Thyroid gland (tissue), 4 donors: Measurements from ENCODE around the gene GRK1. TPM values are rescaled to one million over a fixed set of nuclear protein-coding genes. Genes with fewer than 3 reads are reported as not detected.

ENCODE experiments used
- DNase-seq, 2 donors: peaks; one replicate each; pipeline ENCODE4 v3.0.0-alpha.2; 2019
- H3K27ac ChIP-seq, 3 donors: fragments of 200-600 bp; sonication (generic); 1 replicate in 2 of 3; 2 replicates in 1 of 3; pipeline ENCODE4 v1.5.1; 2016 to 2019; ENCODE audit warnings: mild to moderate bottlenecking in 1 of 3, moderate library complexity in 1 of 3
- H3K27me3 ChIP-seq: fragments of 200-600 bp; sonication (generic); one replicate; pipeline ENCODE4 v1.5.1; 2019
- H3K36me3 ChIP-seq, 2 donors: fragments of 200-600 bp; sonication (generic); one replicate each; pipeline ENCODE4 v1.5.1; 2016 to 2019
- H3K4me1 ChIP-seq, 2 donors: fragments of 200-600 bp; sonication (generic); one replicate each; pipeline ENCODE4 v1.5.1; 2017 to 2019
- H3K4me3 ChIP-seq, 3 donors: fragments of 200-600 bp; sonication (generic); replicated peaks in 1 of 3; 1 replicate in 2 of 3; 2 replicates in 1 of 3; pipeline ENCODE4 v1.5.1; 2016; ENCODE audit warnings: mild to moderate bottlenecking in 1 of 3
- H3K9me3 ChIP-seq: fragments of 200-600 bp; sonication (generic); one replicate; pipeline ENCODE4 v1.5.1; 2017
- POLR2A ChIP-seq, 2 donors: fragments of 450-650 bp; IDR thresholded peaks; one replicate each; pipeline ENCODE4 v1.6.1; 2017; ENCODE audit warnings: antibody characterized with exemption in 2 of 2, mild to moderate bottlenecking in 2 of 2, moderate library complexity in 1 of 2
- WGBS, 2 donors: methylation state at CpG; one replicate each; pipeline ENCODE4 v1.1.5; 2017; 5-methylcytosine and 5-hydroxymethylcytosine counted together
- intact Hi-C: fragments of 100-400 bp; cut with DNase I; formaldehyde crosslinking; loops from one replicate; pipeline ENCODE4 v1.15.1; 2023
- total RNA-seq, 4 donors: library from RNA; depleted of rRNA; stranded (reverse); fragments of >200 nt; gene quantifications; one replicate each; pipeline ENCODE4 v1.2.3, GENCODE V29; 2016
- TF ChIP-seq, protein P1 (sequence below), 6 experiments: fragments of 200-600 bp in 3 of 6; fragments of 450-650 bp in 3 of 6; sonication (generic) in 3 of 6; IDR thresholded peaks; one replicate each; pipeline ENCODE4 v1.5.1; 2016 to 2019; ENCODE audit warnings: antibody characterized with exemption in 6 of 6, mild to moderate bottlenecking in 2 of 6, inconsistent platforms in 1 of 6, moderate library complexity in 1 of 6

Gene GRK1
- total RNA-seq, 4 donors from 2014 or later, result 2.0 to 17.9 (median 2.7) TPM

DNA sequence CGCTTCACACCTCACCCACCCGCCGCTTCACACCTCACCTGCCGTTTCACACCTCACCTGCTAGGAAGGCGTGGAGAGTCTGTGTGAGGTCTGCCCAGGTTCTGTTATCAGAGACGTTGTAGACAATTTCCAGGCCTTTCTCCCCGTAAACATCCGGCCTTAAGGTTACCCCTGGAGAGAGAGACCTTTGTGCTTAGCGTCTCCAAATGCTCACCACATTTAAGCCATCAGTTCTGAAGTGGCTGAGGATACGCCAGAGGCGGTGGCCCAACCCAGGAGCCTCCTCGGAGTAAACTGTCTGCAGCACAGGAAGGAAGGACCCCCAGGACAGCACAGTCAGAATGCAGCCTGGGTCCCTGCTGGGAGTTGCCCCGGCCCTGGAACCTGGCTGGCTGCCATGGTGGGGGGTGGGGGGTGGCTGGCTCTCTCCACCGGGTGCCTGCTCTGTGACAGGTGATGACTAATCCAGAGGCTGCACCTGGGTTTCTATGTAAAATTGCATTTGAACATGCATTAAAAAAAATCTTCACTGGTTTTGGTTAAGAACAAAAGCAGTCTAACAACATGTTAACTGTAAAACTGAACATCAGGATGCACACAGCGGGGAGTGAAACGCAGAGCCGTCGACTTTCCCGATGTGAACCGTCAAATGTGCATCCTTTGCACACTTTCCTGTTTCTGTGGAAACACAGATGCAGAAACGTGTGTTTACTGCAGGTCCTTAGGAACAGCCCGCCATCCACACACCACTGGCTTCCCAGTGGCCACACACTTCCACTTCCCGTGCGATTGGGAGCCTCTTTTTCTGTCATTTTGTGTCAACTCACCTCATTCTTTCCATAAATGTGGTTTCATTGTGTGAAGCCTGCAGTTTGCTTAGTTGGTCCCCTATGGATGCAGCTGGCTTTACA lies 13.5 kb upstream of the GRK1 start:
- no peak for TF ChIP-seq POLR2A (IDR thresholded peaks at IDR 0.05)
- TF ChIP-seq, protein P1, sequence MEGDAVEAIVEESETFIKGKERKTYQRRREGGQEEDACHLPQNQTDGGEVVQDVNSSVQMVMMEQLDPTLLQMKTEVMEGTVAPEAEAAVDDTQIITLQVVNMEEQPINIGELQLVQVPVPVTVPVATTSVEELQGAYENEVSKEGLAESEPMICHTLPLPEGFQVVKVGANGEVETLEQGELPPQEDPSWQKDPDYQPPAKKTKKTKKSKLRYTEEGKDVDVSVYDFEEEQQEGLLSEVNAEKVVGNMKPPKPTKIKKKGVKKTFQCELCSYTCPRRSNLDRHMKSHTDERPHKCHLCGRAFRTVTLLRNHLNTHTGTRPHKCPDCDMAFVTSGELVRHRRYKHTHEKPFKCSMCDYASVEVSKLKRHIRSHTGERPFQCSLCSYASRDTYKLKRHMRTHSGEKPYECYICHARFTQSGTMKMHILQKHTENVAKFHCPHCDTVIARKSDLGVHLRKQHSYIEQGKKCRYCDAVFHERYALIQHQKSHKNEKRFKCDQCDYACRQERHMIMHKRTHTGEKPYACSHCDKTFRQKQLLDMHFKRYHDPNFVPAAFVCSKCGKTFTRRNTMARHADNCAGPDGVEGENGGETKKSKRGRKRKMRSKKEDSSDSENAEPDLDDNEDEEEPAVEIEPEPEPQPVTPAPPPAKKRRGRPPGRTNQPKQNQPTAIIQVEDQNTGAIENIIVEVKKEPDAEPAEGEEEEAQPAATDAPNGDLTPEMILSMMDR (IDR thresholded peaks at IDR 0.05), result no peak
- no peaks in the 10 kb centered on the region for H3K9me3 ChIP-seq
- no peak overlapping the region for H3K4me3 ChIP-seq
- DNase-seq, result no peak
- intact Hi-C loops, result no loop called here
- H3K27me3 ChIP-seq, result no peaks in the 10 kb centered on the region
- H3K36me3 ChIP-seq, result no peaks in the 10 kb centered on the region
- WGBS, 2 donors, result 67 to 72% methylated on average over 23 to 24 of the region's 24 CpGs
- peaks cover 19 to 28% of the 10 kb centered on the region in 2 donors for H3K4me1 ChIP-seq
- no peak overlapping the region for H3K27ac ChIP-seq

DNA sequence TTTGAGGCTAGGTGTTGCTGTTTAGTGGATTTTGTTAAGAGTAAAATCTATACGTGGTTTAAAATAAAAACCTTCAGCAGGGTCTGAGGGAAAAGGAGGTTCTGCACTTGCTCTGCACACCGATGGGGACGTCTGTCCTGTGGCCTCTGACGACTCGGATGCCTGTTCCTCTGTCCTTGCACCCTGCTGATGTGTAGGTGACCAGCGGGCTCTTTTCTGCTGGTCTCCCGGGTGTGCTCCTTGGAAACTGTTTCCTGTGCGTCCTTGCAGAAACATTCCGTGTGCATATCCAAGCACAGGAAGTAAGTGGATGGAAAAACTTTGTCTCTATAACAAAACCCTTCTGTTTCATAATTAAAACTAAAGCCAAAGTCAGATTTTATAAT lies 12.9 kb upstream of the GRK1 start:
- no peak for DNase-seq
- TF ChIP-seq, protein P1 (IDR thresholded peaks at IDR 0.05), result no peak
- no peak for TF ChIP-seq POLR2A (IDR thresholded peaks at IDR 0.05)
- H3K36me3 ChIP-seq, result no peaks in the 10 kb centered on the region
- H3K4me1 ChIP-seq, result peaks cover 13 to 21% of the 10 kb centered on the region in 2 donors
- no peaks in the 10 kb centered on the region for H3K9me3 ChIP-seq
- intact Hi-C loops, result no loop called here
- no peak overlapping the region for H3K4me3 ChIP-seq
- no peak overlapping the region for H3K27ac ChIP-seq
- no peaks in the 10 kb centered on the region for H3K27me3 ChIP-seq
- 53% methylated on average over 9 of the region's 9 CpGs for WGBS, 2 donors

DNA sequence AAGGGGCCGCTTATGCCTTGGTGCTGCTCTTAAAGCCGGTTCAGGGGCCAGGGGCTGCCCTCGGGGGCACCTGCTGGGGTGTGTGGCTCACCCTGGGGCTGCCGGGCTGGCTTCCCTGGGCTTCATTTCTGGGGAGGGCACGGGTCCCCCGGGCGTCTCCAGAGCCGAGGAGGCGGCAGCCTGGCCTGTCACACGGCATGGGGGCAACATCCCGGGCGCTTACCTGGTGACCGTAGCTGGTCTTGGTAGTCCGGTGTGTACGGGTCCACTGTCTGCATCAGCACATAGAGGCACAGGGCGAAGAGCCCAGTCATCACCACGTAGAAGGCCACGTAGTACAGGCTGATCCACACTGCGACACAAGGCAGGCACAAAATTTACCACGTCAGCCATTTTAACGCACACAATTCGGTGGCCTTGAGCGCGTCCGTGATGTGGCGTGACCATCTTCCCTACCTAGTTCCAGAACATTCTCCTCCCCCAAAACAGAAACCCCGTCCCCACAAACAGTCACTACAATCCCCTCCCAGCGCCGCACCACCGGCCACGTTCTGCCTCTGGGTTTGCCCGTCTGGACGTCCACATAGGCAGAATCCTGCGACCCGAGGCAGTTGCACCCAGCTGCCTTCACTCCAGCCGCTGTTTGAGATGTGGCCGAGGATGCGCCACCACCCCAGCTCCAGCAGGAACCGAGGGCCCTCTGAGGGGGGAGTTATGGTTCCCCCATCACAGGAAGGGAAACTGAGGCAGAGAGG lies 12.3 kb upstream of the GRK1 start:
- intact Hi-C loops, result no loop called here
- Histone ChIP-seq H3K4me3 (no peak overlapping the region), H3K36me3 (no peaks in the 10 kb centered on the region), H3K27ac (no peak overlapping the region), H3K4me1 (peaks cover 10 to 15% of the 10 kb centered on the region in 2 donors), H3K27me3 (no peaks in the 10 kb centered on the region), H3K9me3 (no peaks in the 10 kb centered on the region)
- TF ChIP-seq POLR2A (IDR thresholded peaks at IDR 0.05), result no peak
- TF ChIP-seq, protein P1 (IDR thresholded peaks at IDR 0.05), result no peak
- 89 to 95% methylated on average over 33 to 38 of the region's 39 CpGs for WGBS, 2 donors
- DNase-seq, result no peak

- TF ChIP-seq, protein P1 (IDR thresholded peaks at IDR 0.05), result no peak
- TF ChIP-seq POLR2A (IDR thresholded peaks at IDR 0.05), result no peak
- 74 to 86% methylated on average over 14 to 15 of the region's 15 CpGs for WGBS, 2 donors
- no peaks in the 10 kb centered on the region for H3K9me3 ChIP-seq
- intact Hi-C loops, result no loop called here
- no peak overlapping the region for H3K4me3 ChIP-seq
- no peak for DNase-seq
- H3K27ac ChIP-seq, result no peak overlapping the region
- no peaks in the 10 kb centered on the region for H3K27me3 ChIP-seq
- no peaks in the 10 kb centered on the region for H3K36me3 ChIP-seq
- H3K4me1 ChIP-seq, result peaks cover 9 to 12% of the 10 kb centered on the region in 2 donors
Observed at GRCh38 chr13:113655346-113656002, 11.5 kb upstream of the GRK1 start.
